B cell (primary cell): Measurements from ENCODE around the gene GLG1. TPM values are rescaled to one million over a fixed set of nuclear protein-coding genes. Genes with fewer than 3 reads are reported as not detected.

Experiments used
- ATAC-seq: fragments of 200-7000 bp; cut with Tn5 transposase; one replicate; pipeline ENCODE4 v1.10.0; 2021; ENCODE audit warnings: low read depth, mild to moderate bottlenecking, moderate number of reproducible peaks, moderate library complexity
- CTCF ChIA-PET: fragments of 350-600 bp; sonication (Branson Sonifier 250); formaldehyde crosslinking; loops from one replicate; lab custom pipeline; 2021; ENCODE audit warnings: antibody characterized with exemption, inconsistent platforms; lab: Charles Lee
- POLR2A ChIA-PET: fragments of 350-600 bp; sonication (Branson Sonifier 250); formaldehyde crosslinking; loops from one replicate; lab custom pipeline; 2021; ENCODE audit warnings: antibody characterized with exemption; lab: Charles Lee
- DNase-seq: peaks from one replicate; pipeline ENCODE4 v3.0.0; 2013
- H2AFZ ChIP-seq: 2 replicates; pipeline ENCODE4 v1.6.1; 2012; ENCODE audit warnings: mild to moderate bottlenecking, low read depth, low read length; ENCODE audit not compliant: insufficient read depth, poor library complexity, severe bottlenecking
- H3K27ac ChIP-seq, 2 donors: 1 replicate in 1 of 2; 2 replicates in 1 of 2; pipeline ENCODE4 v1.5.1; 2012 to 2013; ENCODE audit warnings: low read length in 2 of 2, mild to moderate bottlenecking in 2 of 2, moderate library complexity in 1 of 2
- H3K27me3 ChIP-seq, 4 experiments: fragments of 200-600 bp in 1 of 4; sonication (generic) in 1 of 4; replicated peaks in 1 of 4; 1 replicate in 2 of 4; 2 replicates in 2 of 4; pipeline versions ENCODE4 v1.6.1 to v1.7.0; 2013 to 2016; ENCODE audit warnings: low read length in 3 of 4, mild to moderate bottlenecking in 2 of 4, mixed read lengths in 1 of 4, moderate library complexity in 1 of 4; ENCODE audit not compliant: insufficient read depth in 4 of 4, control insufficient read depth in 3 of 4; ENCODE audit errors: control extremely low read depth in 1 of 4
- H3K36me3 ChIP-seq, 2 experiments: replicated peaks in 1 of 2; 1 replicate in 1 of 2; 2 replicates in 1 of 2; pipeline versions ENCODE4 v1.6.1 to v1.7.1; 2013; ENCODE audit warnings: low read length in 1 of 2; ENCODE audit not compliant: insufficient read depth in 2 of 2, control insufficient read depth in 1 of 2; ENCODE audit errors: control extremely low read depth in 1 of 2, extremely low read depth in 1 of 2
- H3K4me1 ChIP-seq, 2 donors: fragments of 200-600 bp in 1 of 2; sonication (generic) in 1 of 2; 1 replicate in 1 of 2; 2 replicates in 1 of 2; pipeline versions ENCODE4 v1.5.1 to v1.6.1; 2013 to 2017; ENCODE audit warnings: low read length in 2 of 2; ENCODE audit not compliant: control insufficient read depth in 2 of 2, insufficient read depth in 2 of 2
- H3K4me2 ChIP-seq: replicated peaks from 2 replicates; pipeline ENCODE3; 2012; ENCODE audit warnings: mild to moderate bottlenecking, low read depth, low read length; ENCODE audit not compliant: poor library complexity, severe bottlenecking
- H3K4me3 ChIP-seq, 5 experiments: fragments of 200-600 bp in 1 of 5; sonication (generic) in 1 of 5; 1 replicate in 3 of 5; 2 replicates in 2 of 5; pipeline versions ENCODE4 v1.5.1 to v1.7.0; 2011 to 2016; ENCODE audit warnings: low read length in 4 of 5, mild to moderate bottlenecking in 4 of 5, low read depth in 2 of 5, control low read depth in 1 of 5, moderate library complexity in 1 of 5; ENCODE audit not compliant: insufficient read depth in 1 of 5; ENCODE audit errors: control extremely low read depth in 1 of 5, extremely low read depth in 1 of 5
- H3K79me2 ChIP-seq: fragments of 200-600 bp; sonication (generic); one replicate; pipeline ENCODE4 v1.6.0; 2016; ENCODE audit warnings: low read length; ENCODE audit not compliant: control insufficient read depth, insufficient read depth
- H3K9ac ChIP-seq: fragments of 200-600 bp; sonication (generic); 2 replicates; pipeline ENCODE4 v1.6.1; 2017; ENCODE audit warnings: mild to moderate bottlenecking, low read length, moderate library complexity
- H3K9me3 ChIP-seq, 3 donors: one replicate each; pipeline versions ENCODE4 v1.6.1 to v1.7.1; 2013; ENCODE audit warnings: low read length in 2 of 3; ENCODE audit not compliant: control insufficient read depth in 2 of 3, insufficient read depth in 1 of 3; ENCODE audit errors: control extremely low read depth in 1 of 3
- H4K20me1 ChIP-seq: 2 replicates; pipeline ENCODE4 v1.6.0; 2012; ENCODE audit warnings: mild to moderate bottlenecking, low read length; ENCODE audit not compliant: insufficient read depth, control insufficient read depth, poor library complexity, severe bottlenecking
- H3K27ac Mint-ChIP-seq: one replicate; pipeline ENCODE4 v1.8.0; 2021; ENCODE audit warnings: mixed read lengths
- H3K27me3 Mint-ChIP-seq: one replicate; pipeline ENCODE4 v1.8.0; 2021; ENCODE audit warnings: mixed read lengths
- H3K4me1 Mint-ChIP-seq: one replicate; pipeline ENCODE4 v1.8.0; 2021; ENCODE audit warnings: mixed read lengths
- H3K4me3 Mint-ChIP-seq: one replicate; pipeline ENCODE4 v1.8.0; 2021; ENCODE audit warnings: mixed read lengths
- H3K9me3 Mint-ChIP-seq: one replicate; pipeline ENCODE4 v1.8.0; 2022; ENCODE audit warnings: mixed read lengths; ENCODE audit not compliant: insufficient read depth
- CTCF ChIP-seq: fragments of 200-600 bp; IDR thresholded peaks from one replicate; pipeline ENCODE4 v1.8.0; 2022; ENCODE audit warnings: antibody characterized with exemption, mild to moderate bottlenecking
- EZH2 ChIP-seq: IDR thresholded peaks from 2 replicates; pipeline ENCODE4 v1.6.1; 2012; ENCODE audit warnings: borderline replicate concordance, low read depth, mild to moderate bottlenecking, moderate library complexity, low read length; ENCODE audit not compliant: insufficient read depth, poor library complexity, severe bottlenecking
- WGBS: methylation state at CpG from one replicate; pipeline ENCODE4 v1.1.5; 2013; ENCODE audit warnings: missing lambda C conversion rate; ENCODE audit not compliant: insufficient coverage; 5-methylcytosine and 5-hydroxymethylcytosine counted together
- intact Hi-C: fragments of 100-400 bp; cut with micrococcal nuclease; formaldehyde crosslinking; loops from one replicate; pipeline ENCODE4 v1.10.0; 2022
- polyA plus RNA-seq: library from polyadenylated mRNA; depleted of rRNA; stranded (reverse); fragments of >200 nt; gene quantifications from 2 replicates; pipeline ENCODE4 v1.2.3, GENCODE V29; 2012
- total RNA-seq, 2 donors: library from RNA; stranded (reverse); fragments of 120-200 nt in 1 of 2; gene quantifications; 1 replicate in 1 of 2; 2 replicates in 1 of 2; pipeline versions ENCODE4 v1.2.3 to v1.2.4, GENCODE V29; 2013 to 2022

GLG1 gene
- total and polyA plus RNA-seq, 2 donors (not counting 1 experiment from before 2014, with no cell fraction given): 28.3 to 114 TPM

- intact Hi-C loops: no loop called here
- peaks cover 0 to 11% (median 0%) of the 10 kb centered on the region in 3 donors for H3K9me3 ChIP-seq
- H3K27me3 ChIP-seq: no peaks in the 10 kb centered on the region
- WGBS: no CpG with 5 or more reads among the region's 7 CpGs
- no peak overlapping the region for H3K4me3 ChIP-seq
- CTCF ChIA-PET: no interaction called here
- no peaks in the 10 kb centered on the region for H3K4me1 Mint-ChIP-seq
- DNase-seq (no peak), ATAC-seq (no peak)
- no peak overlapping the region for H2AFZ ChIP-seq
- H3K27ac ChIP-seq: no peak overlapping the region
- no peaks in the 10 kb centered on the region for H3K36me3 ChIP-seq
- no peaks in the 10 kb centered on the region for H3K79me2 ChIP-seq
- POLR2A ChIA-PET: no interaction called here
- no peaks in the 10 kb centered on the region for H3K27me3 Mint-ChIP-seq
- H3K9ac ChIP-seq: no peak overlapping the region
- peaks cover 2% of the 10 kb centered on the region for H3K9me3 Mint-ChIP-seq
- H3K27ac Mint-ChIP-seq: no peak overlapping the region
- no peaks in the 10 kb centered on the region for H3K4me1 ChIP-seq
- H3K4me3 Mint-ChIP-seq: no peak overlapping the region
- no peaks in the 10 kb centered on the region for H4K20me1 ChIP-seq
- H3K4me2 ChIP-seq: no peak overlapping the region
- TF ChIP-seq EZH2 (no peak), CTCF (no peak)
Measured at GRCh38 chr16:74439685-74440084, 167.2 kb downstream of the GLG1 start.

DNA sequence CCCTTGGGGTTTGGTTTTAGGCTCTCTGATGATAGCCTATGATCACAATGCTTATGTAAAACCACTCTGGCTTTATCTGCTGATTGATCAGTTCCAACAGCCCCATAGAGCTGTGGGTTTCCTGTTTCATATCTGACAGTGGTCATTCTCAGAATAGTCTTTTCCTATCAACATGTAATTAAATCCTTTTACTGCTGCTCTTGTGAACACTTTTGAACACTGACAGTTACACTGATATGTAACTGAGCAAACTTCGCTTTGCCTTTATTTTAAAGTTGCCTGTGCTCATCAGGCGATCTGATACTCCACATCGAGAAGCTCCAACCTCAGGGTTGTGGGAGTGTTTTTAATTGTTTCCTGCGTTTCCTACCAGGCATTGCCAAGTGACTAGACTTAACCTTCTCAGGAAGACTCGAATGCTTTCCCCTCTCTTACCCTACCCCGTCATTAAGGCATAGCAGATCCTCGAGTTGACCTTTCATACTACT, 168.4 kb downstream of the GLG1 start:
- no peak for DNase-seq
- no peak overlapping the region for H3K27ac ChIP-seq
- H3K9ac ChIP-seq: no peak overlapping the region
- H3K4me1 ChIP-seq: no peaks in the 10 kb centered on the region
- H3K4me2 ChIP-seq: no peak overlapping the region
- peaks cover 2% of the 10 kb centered on the region for H3K9me3 Mint-ChIP-seq
- no peak for ATAC-seq
- no peaks in the 10 kb centered on the region for H3K79me2 ChIP-seq
- no peak overlapping the region for H2AFZ ChIP-seq
- no peaks in the 10 kb centered on the region for H3K27me3 ChIP-seq
- no peak overlapping the region for H3K4me3 Mint-ChIP-seq
- H3K4me3 ChIP-seq: no peak overlapping the region
- no peaks in the 10 kb centered on the region for H4K20me1 ChIP-seq
- 14% methylated on average over 5 of the region's 7 CpGs for WGBS
- no peak overlapping the region for H3K27ac Mint-ChIP-seq
- H3K9me3 ChIP-seq: peaks cover 0 to 20% (median 0%) of the 10 kb centered on the region in 3 donors
- intact Hi-C loops: no loop called here
- CTCF ChIA-PET: no interaction called here
- POLR2A ChIA-PET: no interaction called here
- H3K27me3 Mint-ChIP-seq: no peaks in the 10 kb centered on the region
- no peaks in the 10 kb centered on the region for H3K36me3 ChIP-seq
- TF ChIP-seq EZH2 (no peak), CTCF (no peak)
- no peaks in the 10 kb centered on the region for H3K4me1 Mint-ChIP-seq
